Measurements from ENCODE around the gene ECE1.
"Not testable (repeated sequence)": the region's sequence is repeated elsewhere in the genome, so short reads cannot be mapped to it uniquely, and the experiment has no call there.

ECE1 gene

DNA sequence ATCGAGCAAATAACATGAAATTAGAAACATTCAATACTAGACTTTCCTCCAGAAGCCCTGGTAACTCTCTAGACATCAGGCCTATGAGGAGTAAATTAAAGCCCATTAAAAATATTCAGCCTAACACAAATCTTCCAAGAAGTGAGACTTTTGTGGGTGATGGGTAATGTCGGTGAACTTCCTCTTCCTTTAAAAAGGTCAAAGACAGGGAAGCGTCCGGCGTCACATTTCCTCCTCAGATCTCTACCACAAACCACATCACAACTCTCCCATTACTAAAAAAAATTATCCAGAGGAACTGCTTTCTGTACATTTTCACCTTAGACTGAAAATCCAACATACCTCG, 115.0 kb downstream of the ECE1 start:
- DNase-seq: no peak

DNA sequence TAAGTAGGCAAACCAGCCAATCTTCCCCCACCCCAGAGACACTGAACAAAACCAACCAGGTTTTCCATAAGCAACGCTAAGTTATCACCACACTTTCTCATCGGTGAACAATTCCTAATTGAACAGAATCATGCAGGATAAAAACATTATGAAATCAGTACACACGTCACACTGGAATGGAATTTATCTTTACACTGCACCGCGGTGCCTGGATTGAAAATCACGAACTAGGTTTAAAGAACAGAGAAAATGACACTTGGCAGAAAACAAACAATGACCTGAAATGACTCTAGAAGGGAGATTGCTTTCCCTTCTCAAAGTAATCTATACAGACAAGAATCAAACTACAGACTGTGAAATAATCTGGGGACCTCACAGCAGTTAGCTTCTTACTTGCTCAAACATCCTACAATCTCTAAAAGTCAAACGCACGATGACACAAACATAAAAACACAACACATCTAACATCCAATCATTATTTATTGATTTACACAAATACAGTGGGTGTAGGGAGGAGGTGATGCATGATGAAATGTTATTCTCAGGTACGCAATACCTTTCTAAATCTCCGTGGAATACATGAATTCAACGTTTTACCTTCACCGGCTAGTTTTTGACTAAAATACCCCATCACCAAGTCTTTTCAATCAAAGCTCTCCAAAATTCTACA, 115.5 kb downstream of the ECE1 start:
- DNase-seq: no peak

DNA sequence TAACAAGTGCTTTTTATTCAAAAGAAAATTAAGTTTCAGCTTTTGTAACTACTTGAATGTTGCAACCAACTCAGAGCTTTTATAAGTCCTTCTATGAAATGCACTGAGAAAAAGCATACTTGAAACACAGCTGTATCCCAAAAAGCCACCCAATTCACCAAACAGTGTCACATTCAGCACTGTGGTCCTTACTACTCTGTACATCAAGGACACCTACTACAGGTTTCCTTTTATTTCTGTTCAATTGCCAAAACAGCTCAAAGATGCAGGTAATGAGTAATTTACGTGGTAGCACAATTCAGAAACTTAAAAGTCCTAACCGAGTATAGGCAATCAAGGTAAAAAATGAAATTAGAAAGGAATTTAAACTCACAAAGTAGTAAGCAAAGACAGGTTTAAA, 116.0 kb downstream of the ECE1 start:
- no peak for DNase-seq

DNA sequence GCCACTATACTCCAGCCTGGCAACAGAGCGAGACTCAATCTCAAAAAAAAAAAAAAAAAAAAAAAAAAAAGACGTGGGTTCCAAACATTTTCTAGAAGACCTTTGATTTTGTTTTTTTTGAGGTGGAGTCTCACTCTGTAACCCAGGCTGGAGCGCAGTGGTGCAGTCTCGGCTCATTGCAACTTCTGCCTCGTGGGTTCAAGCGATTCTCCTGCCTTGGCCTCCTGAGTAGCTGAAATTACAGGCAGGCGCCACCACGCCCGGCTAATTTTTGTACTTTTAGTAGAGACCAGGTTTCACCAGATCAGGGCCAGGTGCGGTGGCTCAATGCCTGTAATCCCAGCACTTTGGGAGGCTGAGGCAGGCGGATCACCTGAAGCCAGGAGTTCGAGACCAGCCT, 117.2 kb downstream of the ECE1 start:
- DNase-seq: not testable (repeated sequence)

DNA sequence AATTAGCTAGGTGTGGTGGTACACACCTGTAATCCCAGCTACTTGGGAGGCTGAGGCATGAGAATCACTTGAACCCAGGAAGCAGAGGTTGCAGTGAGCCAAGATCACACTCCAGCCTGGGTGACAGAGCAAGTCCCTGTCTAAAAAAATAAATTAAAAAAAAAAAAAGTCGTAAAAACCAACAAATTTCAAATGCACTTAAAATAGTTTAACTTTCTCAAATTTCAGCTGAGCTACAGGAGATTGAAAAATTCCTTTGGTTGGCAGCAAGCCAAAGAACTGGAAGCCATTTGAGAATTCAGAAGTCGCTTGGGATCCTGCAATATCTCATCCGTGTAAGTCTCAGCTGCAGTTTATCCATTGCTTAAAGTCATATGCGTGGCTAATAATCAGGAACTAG, 119.4 kb downstream of the ECE1 start:
- DNase-seq: not testable (repeated sequence)

DNA sequence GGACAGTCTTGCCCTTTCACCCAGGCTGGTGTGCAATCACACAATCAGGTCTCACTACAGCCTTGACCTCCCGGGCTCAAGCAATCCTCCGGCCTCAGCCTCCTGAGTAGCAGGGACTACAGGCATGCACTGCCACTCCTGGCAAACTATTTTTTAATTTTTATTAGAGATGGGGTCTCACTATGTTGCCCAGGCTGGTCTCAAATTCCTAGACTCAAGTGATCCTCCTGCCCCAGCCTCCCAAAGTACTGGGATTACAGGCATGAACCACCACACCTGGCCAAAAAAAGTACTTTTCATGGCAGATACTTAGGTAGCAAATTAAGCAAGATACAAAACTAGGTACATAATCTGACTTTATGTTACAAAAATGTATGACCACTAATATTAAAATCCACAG, 121.8 kb downstream of the ECE1 start:
- DNase-seq: no peak
